Natural killer cell (primary cell): Measurements from ENCODE around the gene FMO5. TPM values are rescaled to one million over a fixed set of nuclear protein-coding genes. Genes with fewer than 3 reads are reported as not detected.

Source experiments
- ATAC-seq, 3 donors: fragments of 150-1000 bp in 2 of 3; fragments of 200-7000 bp in 1 of 3; cut with Tn5 transposase; 1 replicate in 1 of 3; 2 replicates in 2 of 3; pipeline ENCODE4 v1.10.0; 2021; ENCODE audit warnings: mild to moderate bottlenecking in 2 of 3, moderate library complexity in 2 of 3
- DNase-seq, 2 donors: peaks; one replicate each; pipeline versions ENCODE4 v3.0.0 to v3.0.0-alpha.2; 2013 to 2021; ENCODE audit warnings: mixed read lengths in 1 of 2
- H3K27ac ChIP-seq: one replicate; pipeline ENCODE4 v1.5.1; 2013; ENCODE audit warnings: mild to moderate bottlenecking, low read length
- H3K27me3 ChIP-seq: one replicate; pipeline ENCODE4 v1.6.1; 2013; ENCODE audit warnings: low read length; ENCODE audit not compliant: control insufficient read depth, insufficient read depth
- H3K36me3 ChIP-seq: one replicate; pipeline ENCODE4 v1.6.1; 2013; ENCODE audit warnings: low read length; ENCODE audit not compliant: control insufficient read depth, insufficient read depth
- H3K4me1 ChIP-seq: one replicate; pipeline ENCODE4 v1.6.1; 2013; ENCODE audit warnings: low read length; ENCODE audit not compliant: control insufficient read depth, insufficient read depth
- H3K4me3 ChIP-seq: one replicate; pipeline ENCODE4 v1.5.1; 2013; ENCODE audit warnings: low read length
- H3K9me3 ChIP-seq: one replicate; pipeline ENCODE4 v1.6.1; 2013; ENCODE audit warnings: low read length; ENCODE audit not compliant: control insufficient read depth, insufficient read depth
- H3K27ac Mint-ChIP-seq, 2 donors: one replicate each; pipeline ENCODE4 v1.8.0; 2022; ENCODE audit warnings: mild to moderate bottlenecking in 2 of 2, mixed read lengths in 2 of 2, moderate library complexity in 1 of 2
- H3K27me3 Mint-ChIP-seq, 2 donors: one replicate each; pipeline ENCODE4 v1.8.0; 2022; ENCODE audit warnings: low read depth in 2 of 2, mixed read lengths in 2 of 2
- H3K36me3 Mint-ChIP-seq: one replicate; pipeline ENCODE4 v1.8.0; 2022; ENCODE audit warnings: mixed read lengths
- H3K4me1 Mint-ChIP-seq, 2 donors: one replicate each; pipeline ENCODE4 v1.8.0; 2022; ENCODE audit warnings: mixed read lengths in 2 of 2
- H3K4me3 Mint-ChIP-seq: one replicate; pipeline ENCODE4 v1.8.0; 2022; ENCODE audit warnings: mild to moderate bottlenecking, moderate library complexity, mixed read lengths
- H3K9me3 Mint-ChIP-seq, 2 donors: one replicate each; pipeline ENCODE4 v1.8.0; 2022; ENCODE audit warnings: mixed read lengths in 2 of 2
- CTCF ChIP-seq: fragments of 200-600 bp; IDR thresholded peaks from one replicate; pipeline ENCODE4 v1.8.0; 2022; ENCODE audit warnings: antibody characterized with exemption
- WGBS: methylation state at CpG from one replicate; pipeline ENCODE4 v1.1.7; 2013; ENCODE audit warnings: missing lambda C conversion rate; ENCODE audit not compliant: insufficient coverage; 5-methylcytosine and 5-hydroxymethylcytosine counted together
- intact Hi-C: fragments of 100-400 bp; cut with micrococcal nuclease; formaldehyde crosslinking; loops from one replicate; pipeline ENCODE4 v1.14.2; 2022
- total RNA-seq, 4 donors: library from RNA; stranded (reverse); fragments of 120-200 nt in 1 of 4; gene quantifications; one replicate each; pipeline versions ENCODE4 v1.2.3 to v1.2.4, GENCODE V29; 2013 to 2022

FMO5 gene
- total RNA-seq, 3 donors from 2014 or later (not counting 1 experiment from before 2014, with no cell fraction given), result 5.8 to 6.0 (median 6.0) TPM

GRCh38 chr1:147245129-147245528 is 20.0 kb upstream of the FMO5 start:
- Histone ChIP-seq H3K36me3 (no peaks in the 10 kb centered on the region), H3K4me1 (peaks cover 8% of the 10 kb centered on the region), H3K4me3 (no peak overlapping the region), H3K27me3 (no peaks in the 10 kb centered on the region), H3K9me3 (no peaks in the 10 kb centered on the region), H3K27ac (no peak overlapping the region)
- ATAC-seq (no peak), DNase-seq (no peak)
- H3K4me3 Mint-ChIP-seq, result no peak overlapping the region
- H3K27ac Mint-ChIP-seq, result no peak overlapping the region
- no peaks in the 10 kb centered on the region for H3K36me3 Mint-ChIP-seq
- WGBS, result 96% methylated on average over 6 of the region's 6 CpGs
- intact Hi-C loops, result loop anchor here (10.0 kb wide), 1 partner anchor 1010 kb away; no protein-coding TSS in a partner anchor
- H3K27me3 Mint-ChIP-seq, result no peaks in the 10 kb centered on the region
- H3K9me3 Mint-ChIP-seq, result no peaks in the 10 kb centered on the region
- peaks cover 46 to 48% of the 10 kb centered on the region in 2 donors for H3K4me1 Mint-ChIP-seq
- TF ChIP-seq CTCF, result no peak

- Histone ChIP-seq H3K36me3 (no peaks in the 10 kb centered on the region), H3K9me3 (no peaks in the 10 kb centered on the region), H3K27me3 (no peaks in the 10 kb centered on the region), H3K27ac (no peak overlapping the region), H3K4me3 (peak overlapping the region; percentile 84), H3K4me1 (peaks cover 8% of the 10 kb centered on the region)
- ATAC-seq, result no peak
- Mint-ChIP-seq H3K4me1 (peaks cover 38 to 46% of the 10 kb centered on the region in 2 donors), H3K27me3 (peaks cover 0 to 5% of the 10 kb centered on the region in 2 donors), H3K4me3 (peak overlapping the region; percentile 95), H3K9me3 (no peaks in the 10 kb centered on the region), H3K27ac (peak overlapping the region; percentile 78 to 89), H3K36me3 (no peaks in the 10 kb centered on the region)
- intact Hi-C loops, result loop anchor here (10.0 kb wide), 1 partner anchor 1011 kb away; no protein-coding TSS in a partner anchor
- whole genome bisulfite sequencing, result 5% methylated on average over 4 of the region's 4 CpGs
- DNase-seq, result no peak
- TF ChIP-seq CTCF, result no peak
Measured at GRCh38 chr1:147243841-147244240, 18.7 kb upstream of the FMO5 start.

GRCh38 chr1:147243228-147243685 is 18.1 kb upstream of the FMO5 start:
- Mint-ChIP-seq H3K27ac (peak overlapping the region; percentile 78 to 89), H3K36me3 (no peaks in the 10 kb centered on the region), H3K4me1 (peaks cover 35 to 46% of the 10 kb centered on the region in 2 donors), H3K27me3 (peaks cover 0 to 8% of the 10 kb centered on the region in 2 donors), H3K9me3 (no peaks in the 10 kb centered on the region), H3K4me3 (peak overlapping the region; percentile 95)
- DNase-seq (peak; percentile 24 to 54), ATAC-seq (peak in 1 of 3 donors; percentile 17)
- peaks cover 8% of the 10 kb centered on the region for H3K4me1 ChIP-seq
- peak overlapping the region; percentile 53 for H3K27ac ChIP-seq
- peak overlapping the region; percentile 84 for H3K4me3 ChIP-seq
- no peaks in the 10 kb centered on the region for H3K27me3 ChIP-seq
- intact Hi-C loops, result loop anchor here (10.0 kb wide), 1 partner anchor 1012 kb away; no protein-coding TSS in a partner anchor
- no peaks in the 10 kb centered on the region for H3K9me3 ChIP-seq
- no peak for TF ChIP-seq CTCF
- H3K36me3 ChIP-seq, result no peaks in the 10 kb centered on the region
- under 1% methylated on average over 30 of the region's 30 CpGs for WGBS
